Common myeloid progenitor, CD34-positive (primary cell): Measurements from ENCODE around the gene TBC1D4.
"Not testable (repeated sequence)": the region's sequence is repeated elsewhere in the genome, so short reads cannot be mapped to it uniquely, and the experiment has no call there.

Source experiments
- CTCF ChIA-PET: fragments of 350-600 bp; sonication (Branson Sonifier 250); formaldehyde crosslinking; loops from one replicate; lab custom pipeline; 2021; ENCODE audit warnings: antibody characterized with exemption; lab: Charles Lee
- POLR2A ChIA-PET: fragments of 350-600 bp; sonication (Branson Sonifier 250); formaldehyde crosslinking; loops from one replicate; lab custom pipeline; 2021; ENCODE audit warnings: antibody characterized with exemption; lab: Charles Lee
- DNase-seq, 3 donors: peaks; one replicate each; pipeline versions ENCODE4 v3.0.0 to v3.0.0-alpha.2; 2013
- H3K27ac ChIP-seq, 2 experiments: 1 replicate in 1 of 2; 2 replicates in 1 of 2; pipeline ENCODE4 v1.7.0; 2013; ENCODE audit warnings: inconsistent platforms in 2 of 2, low read length in 2 of 2, mild to moderate bottlenecking in 2 of 2, low read depth in 1 of 2, moderate library complexity in 1 of 2; ENCODE audit not compliant: severe bottlenecking in 2 of 2, insufficient read depth in 1 of 2, poor library complexity in 1 of 2
- H3K27me3 ChIP-seq, 5 experiments: replicated peaks in 2 of 5; 1 replicate in 3 of 5; 2 replicates in 2 of 5; pipeline versions ENCODE4 v1.6.1 to v1.7.0; 2013; ENCODE audit warnings: low read length in 4 of 5, mild to moderate bottlenecking in 2 of 5, moderate library complexity in 2 of 5, inconsistent platforms in 1 of 5; ENCODE audit not compliant: insufficient read depth in 5 of 5, control insufficient read depth in 4 of 5
- H3K36me3 ChIP-seq, 4 experiments: 1 replicate in 2 of 4; 2 replicates in 2 of 4; pipeline versions ENCODE4 v1.6.1 to v1.7.0; 2013; ENCODE audit warnings: low read length in 3 of 4, control low read depth in 1 of 4, mild to moderate bottlenecking in 1 of 4; ENCODE audit not compliant: control insufficient read depth in 4 of 4, insufficient read depth in 4 of 4
- H3K4me1 ChIP-seq, 4 experiments: 1 replicate in 3 of 4; 2 replicates in 1 of 4; pipeline versions ENCODE4 v1.6.1 to v1.7.1; 2013; ENCODE audit warnings: low read length in 3 of 4, mild to moderate bottlenecking in 3 of 4, control low read depth in 1 of 4, inconsistent platforms in 1 of 4, moderate library complexity in 1 of 4; ENCODE audit not compliant: control insufficient read depth in 4 of 4, insufficient read depth in 4 of 4; ENCODE audit errors: control extremely low read depth in 1 of 4
- H3K4me3 ChIP-seq, 7 experiments: 1 replicate in 4 of 7; 2 replicates in 3 of 7; pipeline versions ENCODE4 v1.5.1 to v1.7.0; 2013; ENCODE audit warnings: mild to moderate bottlenecking in 7 of 7, low read length in 6 of 7, moderate library complexity in 6 of 7, inconsistent platforms in 2 of 7, low read depth in 2 of 7, control low read depth in 1 of 7; ENCODE audit not compliant: insufficient read depth in 4 of 7, control insufficient read depth in 1 of 7; ENCODE audit errors: extremely low read depth in 1 of 7
- H3K9me3 ChIP-seq, 5 experiments: 1 replicate in 4 of 5; 2 replicates in 1 of 5; pipeline versions ENCODE4 v1.6.1 to v1.7.1; 2013; ENCODE audit warnings: low read length in 4 of 5, mild to moderate bottlenecking in 2 of 5, inconsistent platforms in 1 of 5, low read depth in 1 of 5, moderate library complexity in 1 of 5; ENCODE audit not compliant: control insufficient read depth in 4 of 5, insufficient read depth in 2 of 5; ENCODE audit errors: control extremely low read depth in 1 of 5
- WGBS: methylation state at CpG from one replicate; pipeline ENCODE4 v1.1.5; 2013; ENCODE audit not compliant: insufficient coverage; 5-methylcytosine and 5-hydroxymethylcytosine counted together

TBC1D4 gene

DNA sequence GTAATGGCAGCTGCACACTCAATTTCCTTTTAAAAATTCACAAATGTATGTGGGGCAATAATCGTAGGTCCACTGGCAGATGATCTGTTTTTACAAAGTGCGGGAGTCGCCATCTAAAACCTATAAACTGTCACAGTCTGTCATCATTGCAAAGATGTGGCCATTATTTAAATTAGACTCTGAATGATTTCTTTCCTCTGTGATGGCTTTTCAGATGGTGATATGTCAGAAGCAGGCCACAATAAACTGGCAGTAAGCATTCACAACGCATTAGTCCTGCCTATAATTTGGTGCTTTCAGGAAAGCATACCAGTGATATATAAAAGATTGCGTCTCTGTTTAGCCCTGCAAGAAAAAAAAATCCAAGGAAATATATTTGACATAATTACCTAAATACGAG, 226.8 kb downstream of the TBC1D4 start:
- Histone ChIP-seq H3K27me3 (peaks cover 0 to 2% (median 0%) of the 10 kb centered on the region in 5 experiments), H3K27ac (no peak overlapping the region), H3K9me3 (no peaks in the 10 kb centered on the region), H3K4me3 (no peak overlapping the region), H3K4me1 (no peaks in the 10 kb centered on the region), H3K36me3 (no peaks in the 10 kb centered on the region)
- ChIA-PET POLR2A (no interaction called here), CTCF (interaction anchor here (1.6 kb wide), 1 partner anchor 35 kb away, joined by 5 read pairs; no protein-coding TSS in a partner anchor)
- WGBS = 100% methylated on average over 3 of the region's 6 CpGs
- DNase-seq = no peak

- 85% methylated on average over 3 of the region's 4 CpGs for WGBS
- ChIA-PET POLR2A (no interaction called here), CTCF (interaction anchor here (1.4 kb wide), 1 partner anchor 32 kb away, joined by 3 read pairs; no protein-coding TSS in a partner anchor)
- Histone ChIP-seq H3K9me3 (peaks cover 0 to 4% (median 0%) of the 10 kb centered on the region in 5 experiments), H3K27ac (no peak overlapping the region), H3K36me3 (no peaks in the 10 kb centered on the region), H3K4me1 (no peaks in the 10 kb centered on the region), H3K27me3 (peaks cover 0 to 2% (median 0%) of the 10 kb centered on the region in 5 experiments), H3K4me3 (no peak overlapping the region)
- DNase-seq = no peak
Measured at GRCh38 chr13:75251188-75251587, 230.8 kb downstream of the TBC1D4 start.

DNA sequence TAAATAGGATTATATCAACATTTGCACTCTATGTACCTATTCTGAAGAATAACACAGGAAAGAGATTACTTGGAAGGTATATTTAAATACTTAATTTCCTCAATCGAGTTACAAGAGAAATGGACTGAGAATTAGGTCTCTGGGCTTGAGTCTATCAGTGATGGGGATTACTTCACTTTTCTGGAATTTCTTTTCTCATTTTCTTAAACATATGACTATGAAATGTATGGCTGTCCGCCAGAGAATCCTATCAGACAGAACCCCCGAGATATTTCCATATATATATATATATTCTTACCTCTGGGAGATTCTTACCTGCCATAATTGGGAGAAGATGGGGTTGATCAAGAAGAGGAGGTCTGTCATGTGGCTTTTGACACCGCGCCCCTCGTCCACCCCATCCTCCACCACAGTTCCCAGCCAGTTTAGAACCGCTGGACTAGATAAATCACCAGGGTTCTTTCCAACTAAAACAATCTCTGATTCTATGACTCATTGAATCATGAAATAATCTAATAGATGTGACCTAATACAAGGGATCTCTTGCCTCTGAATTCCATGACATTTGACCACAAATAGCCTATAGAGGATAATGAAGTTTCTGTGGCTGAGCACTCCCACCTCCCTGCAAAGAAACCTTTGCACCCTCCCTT, 231.3 kb downstream of the TBC1D4 start:
- Histone ChIP-seq H3K9me3 (peaks cover 0 to 4% (median 0%) of the 10 kb centered on the region in 5 experiments), H3K27me3 (peaks cover 0 to 2% (median 0%) of the 10 kb centered on the region in 5 experiments), H3K4me3 (no peak overlapping the region), H3K4me1 (no peaks in the 10 kb centered on the region), H3K27ac (no peak overlapping the region), H3K36me3 (no peaks in the 10 kb centered on the region)
- CTCF ChIA-PET = no interaction called here
- WGBS = no CpG with 5 or more reads among the region's 7 CpGs
- DNase-seq = no peak
- POLR2A ChIA-PET = no interaction called here

DNA sequence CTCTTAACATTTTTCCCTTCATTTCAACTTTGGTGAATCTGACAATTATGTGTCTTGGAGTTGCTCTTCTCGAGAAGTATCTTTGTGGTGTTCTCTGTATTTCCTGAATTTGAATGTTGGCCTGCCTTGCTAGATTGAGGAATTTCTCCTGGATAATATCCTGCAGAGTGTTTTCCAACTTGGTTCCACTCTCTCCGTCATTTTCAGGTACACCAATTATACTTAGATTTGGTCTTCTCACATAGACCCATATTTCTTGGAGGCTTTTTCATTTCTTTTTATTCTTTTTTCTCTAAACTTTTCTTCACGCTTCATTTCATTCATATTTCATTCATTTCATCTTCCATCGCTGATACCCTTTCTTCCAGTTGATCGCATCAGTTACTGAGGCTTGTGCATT, 236.4 kb downstream of the TBC1D4 start:
- H3K4me1 ChIP-seq, H3K36me3 ChIP-seq, DNase-seq, H3K27ac ChIP-seq, CTCF ChIA-PET, POLR2A ChIA-PET, H3K9me3 ChIP-seq, H3K4me3 ChIP-seq, H3K27me3 ChIP-seq: not testable (repeated sequence)
- WGBS = 100% methylated on average over 2 of the region's 5 CpGs

DNA sequence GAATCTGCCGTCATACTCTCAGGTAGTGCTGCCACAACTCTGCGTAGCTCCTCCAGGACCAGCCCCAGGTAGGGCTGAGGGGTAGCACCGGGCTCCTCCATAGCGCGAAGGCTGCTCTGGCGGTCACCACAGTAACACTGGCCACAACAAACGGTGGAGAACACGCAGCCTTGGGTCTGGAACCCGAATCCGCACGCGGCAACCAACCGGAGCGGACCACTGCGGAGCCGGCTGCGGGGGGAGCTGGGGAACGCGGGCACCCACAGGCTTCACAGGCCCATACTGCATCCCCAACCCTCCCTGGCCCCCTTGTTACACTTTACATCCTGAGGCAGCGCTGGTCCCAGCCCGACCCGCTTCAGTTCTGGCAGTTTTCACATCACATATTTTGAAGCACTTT, 241.7 kb downstream of the TBC1D4 start:
- DNase-seq, H3K27me3 ChIP-seq, H3K27ac ChIP-seq, H3K4me1 ChIP-seq, H3K36me3 ChIP-seq, CTCF ChIA-PET, H3K9me3 ChIP-seq, H3K4me3 ChIP-seq, POLR2A ChIA-PET: not testable (repeated sequence)
- 85% methylated on average over 20 of the region's 22 CpGs for WGBS

- no peaks in the 10 kb centered on the region for H3K36me3 ChIP-seq
- ChIA-PET POLR2A (no interaction called here), CTCF (no interaction called here)
- H3K27ac ChIP-seq = no peak overlapping the region
- DNase-seq = no peak
- H3K27me3 ChIP-seq = no peaks in the 10 kb centered on the region
- WGBS = 100% methylated on average over 3 of the region's 3 CpGs
- H3K9me3 ChIP-seq = peaks cover 0 to 2% (median 0%) of the 10 kb centered on the region in 5 experiments
- no peaks in the 10 kb centered on the region for H3K4me1 ChIP-seq
- H3K4me3 ChIP-seq = no peak overlapping the region
Measured at GRCh38 chr13:75236774-75237173, 245.2 kb downstream of the TBC1D4 start.
